ENCODE results near the gene TSPAN17. TPM values are rescaled to one million over a fixed set of nuclear protein-coding genes. Genes with fewer than 3 reads are reported as not detected.

The TSPAN17 gene
- polyA plus RNA-seq, 4 donors: 20.7 to 35.2 (median 24.2) TPM

DNA sequence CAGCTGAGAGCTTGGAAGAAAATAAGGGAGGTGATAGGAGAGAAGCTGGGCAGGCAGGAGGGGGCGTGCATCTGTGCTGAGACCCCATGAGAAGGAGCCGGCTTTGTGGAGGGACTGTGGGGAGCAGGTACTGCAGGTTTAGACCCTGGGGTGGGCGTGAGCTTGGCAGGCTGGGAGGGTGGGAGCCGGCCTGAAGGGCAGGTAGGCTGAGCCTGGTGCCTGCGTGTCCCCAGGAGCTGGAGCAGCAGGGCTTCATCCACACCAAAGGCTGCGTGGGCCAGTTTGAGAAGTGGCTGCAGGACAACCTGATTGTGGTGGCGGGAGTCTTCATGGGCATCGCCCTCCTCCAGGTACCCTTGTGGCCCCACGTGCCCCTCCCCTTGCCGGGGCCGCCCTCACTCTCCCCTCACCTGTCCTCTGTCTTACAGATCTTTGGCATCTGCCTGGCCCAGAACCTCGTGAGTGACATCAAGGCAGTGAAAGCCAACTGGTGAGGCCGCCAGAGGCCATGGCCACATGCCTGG lies 9.2 kb downstream of the TSPAN17 start:
- DNase-seq: no peak
- Histone ChIP-seq H3K27me3 (ENCODE audit: control insufficient read depth in 3 of 3, insufficient read depth in 3 of 3, low read length in 3 of 3) (no peaks in the 10 kb centered on the region), H3K36me3 (ENCODE audit: control insufficient read depth in 3 of 3, insufficient read depth in 2 of 3, low read depth in 1 of 3, low read length in 3 of 3) (peaks cover 0 to 57% (median 2%) of the 10 kb centered on the region in 3 donors), H3K4me1 (ENCODE audit: control insufficient read depth in 3 of 3, insufficient read depth in 2 of 3, low read depth in 1 of 3, low read length in 2 of 3) (peaks cover 5 to 7% (median 5%) of the 10 kb centered on the region in 3 donors), H3K27ac (ENCODE audit: low read depth in 1 of 3, low read length in 2 of 3) (no peak overlapping the region), H3K4me3 (ENCODE audit: low read depth in 1 of 3, low read length in 3 of 3) (no peak overlapping the region), H3K9me3 (ENCODE audit: control insufficient read depth in 2 of 2, insufficient read depth in 1 of 2, low read depth in 1 of 2, low read length in 1 of 2) (no peaks in the 10 kb centered on the region)
- 88 to 92% (median 90%) methylated on average over 13 of the region's 13 CpGs for WGBS, 3 donors
- FAIRE-seq: no peak

DNA sequence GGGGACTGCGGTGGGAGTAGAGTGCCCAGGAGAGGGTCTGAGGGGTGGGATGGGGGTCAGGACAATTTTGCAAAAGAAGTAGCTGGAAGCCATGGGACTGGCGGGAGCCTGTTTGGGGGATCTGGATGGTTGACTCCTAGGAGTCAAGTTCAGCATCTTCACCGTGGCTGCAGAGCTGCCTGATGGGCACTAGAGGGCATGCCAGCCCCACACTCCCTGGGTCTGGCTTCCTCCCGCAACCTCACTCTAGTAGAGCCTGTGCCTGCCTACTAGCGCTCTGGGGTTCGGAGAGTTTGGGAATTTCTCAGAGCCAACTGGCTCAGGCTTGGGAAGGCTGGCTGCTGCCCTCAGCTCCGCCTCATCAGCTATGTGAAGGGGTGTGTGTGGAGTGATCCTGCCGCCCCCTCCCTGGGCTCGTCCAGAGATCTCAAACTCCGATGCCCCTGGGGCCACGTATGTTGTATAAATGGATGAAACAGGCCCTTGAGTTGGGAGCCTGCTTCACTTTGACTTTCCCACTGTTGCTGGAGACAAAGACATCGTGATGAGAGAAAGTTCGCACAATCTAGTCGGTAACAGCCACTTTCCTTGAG lies 10.8 kb downstream of the TSPAN17 start:
- DNase-seq (peak; percentile 72 to 73), FAIRE-seq (no peak)
- 33 to 45% (median 41%) methylated on average over 14 of the region's 14 CpGs for WGBS, 3 donors
- no peak overlapping the region for H3K27ac ChIP-seq (ENCODE audit: low read depth in 1 of 3, low read length in 2 of 3)
- peaks cover 0 to 47% (median 0%) of the 10 kb centered on the region in 3 donors for H3K36me3 ChIP-seq (ENCODE audit: control insufficient read depth in 3 of 3, insufficient read depth in 2 of 3, low read depth in 1 of 3, low read length in 3 of 3)
- no peak overlapping the region for H3K4me3 ChIP-seq (ENCODE audit: low read depth in 1 of 3, low read length in 3 of 3)
- H3K9me3 ChIP-seq (ENCODE audit: control insufficient read depth in 2 of 2, insufficient read depth in 1 of 2, low read depth in 1 of 2, low read length in 1 of 2): no peaks in the 10 kb centered on the region
- peaks cover 0 to 2% (median 0%) of the 10 kb centered on the region in 3 donors for H3K27me3 ChIP-seq (ENCODE audit: control insufficient read depth in 3 of 3, insufficient read depth in 3 of 3, low read length in 3 of 3)
- peaks cover 5 to 7% (median 5%) of the 10 kb centered on the region in 3 donors for H3K4me1 ChIP-seq (ENCODE audit: control insufficient read depth in 3 of 3, insufficient read depth in 2 of 3, low read depth in 1 of 3, low read length in 2 of 3)

DNA sequence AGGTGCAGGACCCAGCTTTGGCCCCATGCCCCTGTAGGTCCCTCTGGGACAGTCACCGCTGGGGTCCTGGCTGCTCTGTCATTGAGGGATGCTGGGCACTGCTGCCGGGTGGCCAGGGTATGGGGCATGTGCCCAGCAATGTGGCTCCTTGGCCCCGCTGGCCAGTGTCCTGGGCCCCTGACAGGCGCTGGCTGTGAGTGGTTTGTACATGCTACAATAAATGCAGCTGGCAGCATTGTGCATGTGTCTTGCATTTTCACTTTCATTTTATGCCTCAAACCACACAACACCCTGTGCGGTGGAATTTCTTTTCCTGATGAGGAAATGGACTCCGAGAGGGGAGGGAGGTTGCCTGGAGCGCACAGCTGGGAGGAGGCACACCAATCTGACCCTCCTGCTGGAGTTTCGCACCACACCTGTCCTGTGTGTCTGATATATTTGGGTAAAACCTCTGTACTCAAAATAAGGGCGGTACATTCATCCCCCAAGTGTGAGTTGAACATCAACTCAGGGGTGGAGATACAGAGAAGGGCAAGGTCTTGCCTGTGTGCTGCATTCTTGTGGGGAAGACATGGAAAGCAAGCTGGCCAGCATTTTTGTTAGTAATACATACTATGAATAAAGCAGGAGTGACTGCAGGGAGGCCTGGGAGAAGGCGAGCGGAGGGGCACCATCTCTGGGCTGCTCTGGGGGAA lies 11.7 kb downstream of the TSPAN17 start:
- 16 to 33% (median 22%) methylated on average over 11 of the region's 11 CpGs for WGBS, 3 donors
- Histone ChIP-seq H3K27ac (ENCODE audit: low read depth in 1 of 3, low read length in 2 of 3) (peak overlapping the region in 2 of 3 donors; percentile 54 to 68), H3K9me3 (ENCODE audit: control insufficient read depth in 2 of 2, insufficient read depth in 1 of 2, low read depth in 1 of 2, low read length in 1 of 2) (no peaks in the 10 kb centered on the region), H3K4me1 (ENCODE audit: control insufficient read depth in 3 of 3, insufficient read depth in 2 of 3, low read depth in 1 of 3, low read length in 2 of 3) (peaks cover 5 to 7% (median 5%) of the 10 kb centered on the region in 3 donors), H3K4me3 (ENCODE audit: low read depth in 1 of 3, low read length in 3 of 3) (peak overlapping the region in 1 of 3 donors; percentile 45), H3K36me3 (ENCODE audit: control insufficient read depth in 3 of 3, insufficient read depth in 2 of 3, low read depth in 1 of 3, low read length in 3 of 3) (peaks cover 0 to 39% (median 0%) of the 10 kb centered on the region in 3 donors), H3K27me3 (ENCODE audit: control insufficient read depth in 3 of 3, insufficient read depth in 3 of 3, low read length in 3 of 3) (peaks cover 0 to 5% (median 2%) of the 10 kb centered on the region in 3 donors)
- peak; percentile 61 to 85 for DNase-seq
- FAIRE-seq: no peak

DNA sequence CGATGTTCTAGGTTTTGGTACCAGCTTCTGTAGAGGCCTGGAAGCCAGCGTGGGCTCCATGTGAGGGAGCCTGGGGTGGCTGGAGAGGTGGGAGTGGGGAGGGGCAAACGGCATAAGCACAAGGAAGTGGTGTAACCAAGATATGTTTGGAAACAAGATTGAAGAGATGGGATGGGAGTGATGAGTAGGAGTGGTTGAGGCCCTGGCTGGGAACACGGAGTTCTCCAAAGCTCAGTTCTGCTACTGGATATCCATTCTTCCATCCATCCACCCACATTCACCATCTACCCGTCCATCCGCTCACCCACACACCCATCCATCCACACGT lies 12.2 kb downstream of the TSPAN17 start:
- no peak overlapping the region for H3K4me3 ChIP-seq (ENCODE audit: low read depth in 1 of 3, low read length in 3 of 3)
- WGBS, 3 donors: 74 to 81% (median 80%) methylated on average over 7 of the region's 7 CpGs
- DNase-seq: no peak
- FAIRE-seq: no peak
- peaks cover 0 to 8% (median 7%) of the 10 kb centered on the region in 3 donors for H3K27me3 ChIP-seq (ENCODE audit: control insufficient read depth in 3 of 3, insufficient read depth in 3 of 3, low read length in 3 of 3)
- peaks cover 0 to 34% (median 0%) of the 10 kb centered on the region in 3 donors for H3K36me3 ChIP-seq (ENCODE audit: control insufficient read depth in 3 of 3, insufficient read depth in 2 of 3, low read depth in 1 of 3, low read length in 3 of 3)
- no peak overlapping the region for H3K27ac ChIP-seq (ENCODE audit: low read depth in 1 of 3, low read length in 2 of 3)
- no peaks in the 10 kb centered on the region for H3K9me3 ChIP-seq (ENCODE audit: control insufficient read depth in 2 of 2, insufficient read depth in 1 of 2, low read depth in 1 of 2, low read length in 1 of 2)
- peaks cover 5 to 7% (median 5%) of the 10 kb centered on the region in 3 donors for H3K4me1 ChIP-seq (ENCODE audit: control insufficient read depth in 3 of 3, insufficient read depth in 2 of 3, low read depth in 1 of 3, low read length in 2 of 3)

DNA sequence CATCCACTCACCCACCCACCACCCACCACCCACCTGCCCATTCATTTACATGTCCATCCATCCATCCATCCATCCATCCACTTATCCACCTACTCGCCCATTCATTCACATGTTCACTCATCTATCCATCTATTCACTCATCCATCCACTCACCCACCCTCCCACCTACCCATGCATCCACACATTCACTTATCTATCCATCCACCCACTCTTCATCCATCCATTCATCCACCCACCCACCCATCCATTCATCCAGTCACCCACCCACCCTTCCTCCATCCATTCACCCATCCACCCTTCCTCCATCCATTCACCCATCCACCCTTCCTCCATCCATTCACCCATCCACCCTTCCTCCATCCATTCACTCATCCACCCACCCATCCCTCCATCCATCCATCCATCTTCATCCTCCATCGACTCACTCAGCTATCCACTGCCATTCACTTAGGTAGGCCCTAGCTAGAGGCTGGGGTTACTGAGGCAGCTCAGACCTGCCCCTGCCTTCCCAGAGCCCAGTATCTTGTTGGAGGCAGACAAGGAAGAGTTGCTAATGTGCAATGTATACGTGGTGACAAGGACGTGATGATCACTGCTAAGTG lies 12.7 kb downstream of the TSPAN17 start:
- DNase-seq (no peak), FAIRE-seq (no peak)
- 71 to 81% (median 77%) methylated on average over 4 of the region's 4 CpGs for WGBS, 3 donors
- Histone ChIP-seq H3K27me3 (ENCODE audit: control insufficient read depth in 3 of 3, insufficient read depth in 3 of 3, low read length in 3 of 3) (peaks cover 0 to 10% (median 7%) of the 10 kb centered on the region in 3 donors), H3K27ac (ENCODE audit: low read depth in 1 of 3, low read length in 2 of 3) (no peak overlapping the region), H3K36me3 (ENCODE audit: control insufficient read depth in 3 of 3, insufficient read depth in 2 of 3, low read depth in 1 of 3, low read length in 3 of 3) (peaks cover 0 to 29% (median 0%) of the 10 kb centered on the region in 3 donors), H3K4me1 (ENCODE audit: control insufficient read depth in 3 of 3, insufficient read depth in 2 of 3, low read depth in 1 of 3, low read length in 2 of 3) (peaks cover 5 to 7% (median 5%) of the 10 kb centered on the region in 3 donors), H3K4me3 (ENCODE audit: low read depth in 1 of 3, low read length in 3 of 3) (no peak overlapping the region), H3K9me3 (ENCODE audit: control insufficient read depth in 2 of 2, insufficient read depth in 1 of 2, low read depth in 1 of 2, low read length in 1 of 2) (no peaks in the 10 kb centered on the region)

DNA sequence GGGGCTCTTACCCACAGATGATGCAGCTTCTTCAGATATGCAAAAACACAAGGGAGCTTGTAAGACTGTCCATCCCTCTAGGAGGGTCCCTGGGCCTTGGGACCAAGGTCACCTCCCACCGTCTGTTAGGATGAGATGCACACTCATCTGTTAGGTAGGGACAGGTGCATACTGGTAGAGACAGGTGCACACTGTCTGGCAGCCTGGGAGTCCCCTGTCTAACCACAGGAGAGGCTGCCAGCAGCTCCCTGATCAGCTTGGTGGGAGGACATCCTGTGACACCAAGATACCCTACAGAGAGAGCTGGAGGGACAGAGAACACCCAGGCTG lies 13.2 kb downstream of the TSPAN17 start:
- Histone ChIP-seq H3K4me3 (ENCODE audit: low read depth in 1 of 3, low read length in 3 of 3) (no peak overlapping the region), H3K27ac (ENCODE audit: low read depth in 1 of 3, low read length in 2 of 3) (no peak overlapping the region), H3K4me1 (ENCODE audit: control insufficient read depth in 3 of 3, insufficient read depth in 2 of 3, low read depth in 1 of 3, low read length in 2 of 3) (peaks cover 5 to 7% (median 5%) of the 10 kb centered on the region in 3 donors), H3K36me3 (ENCODE audit: control insufficient read depth in 3 of 3, insufficient read depth in 2 of 3, low read depth in 1 of 3, low read length in 3 of 3) (peaks cover 0 to 24% (median 0%) of the 10 kb centered on the region in 3 donors), H3K9me3 (ENCODE audit: control insufficient read depth in 2 of 2, insufficient read depth in 1 of 2, low read depth in 1 of 2, low read length in 1 of 2) (no peaks in the 10 kb centered on the region), H3K27me3 (ENCODE audit: control insufficient read depth in 3 of 3, insufficient read depth in 3 of 3, low read length in 3 of 3) (peaks cover 0 to 14% (median 11%) of the 10 kb centered on the region in 3 donors)
- DNase-seq: no peak
- no peak for FAIRE-seq
- 0 to 19% (median 10%) methylated on average over 1 of the region's 1 CpG for WGBS, 3 donors

DNA sequence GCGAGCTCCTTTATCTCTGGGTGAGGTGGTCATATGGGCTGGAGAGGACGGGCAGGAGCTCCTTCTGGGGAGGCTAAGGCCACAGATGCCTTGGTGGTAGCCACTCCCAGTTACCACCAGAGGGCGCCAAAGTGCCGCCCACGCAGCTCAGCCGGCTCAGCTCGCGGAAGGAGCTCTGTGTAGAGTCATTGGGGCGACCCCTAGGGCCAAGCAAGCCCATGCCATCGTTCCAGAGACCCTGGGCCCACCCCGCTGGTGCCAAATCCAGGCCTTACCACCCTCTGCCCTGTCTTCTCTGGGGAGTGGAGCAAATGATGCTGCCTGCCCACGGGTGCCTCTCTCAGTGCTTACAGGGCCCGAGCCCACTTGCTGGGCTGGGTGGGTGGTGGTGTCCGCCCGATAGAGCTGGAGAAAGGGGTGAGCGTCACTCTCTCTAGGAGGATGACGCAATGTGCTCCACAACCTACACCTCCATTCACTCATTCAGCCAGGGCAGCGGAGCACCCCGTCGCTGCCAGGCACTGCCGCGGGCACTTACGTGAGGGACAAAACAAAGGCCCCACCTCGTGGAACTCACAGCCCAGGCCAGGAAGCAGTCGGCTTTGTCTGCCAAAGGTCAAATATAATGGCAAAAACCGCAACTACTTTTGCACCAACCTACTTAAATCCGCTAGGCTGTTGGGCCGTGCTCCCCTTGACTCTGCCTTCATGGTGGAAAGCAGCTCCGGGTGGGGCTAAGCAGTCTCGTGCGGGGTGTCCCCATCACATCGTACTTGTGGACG lies 13.8 kb downstream of the TSPAN17 start:
- peaks cover 0 to 14% (median 14%) of the 10 kb centered on the region in 3 donors for H3K27me3 ChIP-seq (ENCODE audit: control insufficient read depth in 3 of 3, insufficient read depth in 3 of 3, low read length in 3 of 3)
- 49 to 53% (median 50%) methylated on average over 32 to 33 of the region's 33 CpGs for WGBS, 3 donors
- no peaks in the 10 kb centered on the region for H3K9me3 ChIP-seq (ENCODE audit: control insufficient read depth in 2 of 2, insufficient read depth in 1 of 2, low read depth in 1 of 2, low read length in 1 of 2)
- peaks cover 0 to 19% (median 0%) of the 10 kb centered on the region in 3 donors for H3K36me3 ChIP-seq (ENCODE audit: control insufficient read depth in 3 of 3, insufficient read depth in 2 of 3, low read depth in 1 of 3, low read length in 3 of 3)
- H3K4me3 ChIP-seq (ENCODE audit: low read depth in 1 of 3, low read length in 3 of 3): no peak overlapping the region
- H3K27ac ChIP-seq (ENCODE audit: low read depth in 1 of 3, low read length in 2 of 3): no peak overlapping the region
- no peak for FAIRE-seq
- H3K4me1 ChIP-seq (ENCODE audit: control insufficient read depth in 3 of 3, insufficient read depth in 2 of 3, low read depth in 1 of 3, low read length in 2 of 3): peaks cover 5 to 7% (median 5%) of the 10 kb centered on the region in 3 donors
- peak; percentile 67 to 83 for DNase-seq

DNA sequence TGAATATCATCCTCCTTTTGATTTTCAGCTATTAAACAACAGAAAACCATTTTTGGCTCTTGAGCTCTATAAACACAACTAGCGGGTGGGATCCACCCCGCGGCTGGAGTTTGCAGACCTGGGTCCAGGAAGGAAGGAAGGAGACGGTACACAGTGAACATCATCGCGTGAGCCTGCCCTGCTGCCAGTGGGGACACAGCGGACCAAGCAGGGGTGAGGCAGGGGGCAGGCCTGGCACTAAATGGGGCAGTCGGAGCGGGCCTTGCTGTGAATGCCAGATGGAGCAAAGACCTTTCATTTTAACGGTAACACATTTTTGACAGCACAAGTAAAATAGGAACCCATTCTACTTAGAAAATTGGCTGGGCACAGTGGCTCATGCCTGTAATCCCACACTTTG lies 14.4 kb downstream of the TSPAN17 start:
- Histone ChIP-seq H3K27me3 (ENCODE audit: control insufficient read depth in 3 of 3, insufficient read depth in 3 of 3, low read length in 3 of 3) (peaks cover 0 to 14% (median 14%) of the 10 kb centered on the region in 3 donors), H3K27ac (ENCODE audit: low read depth in 1 of 3, low read length in 2 of 3) (no peak overlapping the region), H3K4me1 (ENCODE audit: control insufficient read depth in 3 of 3, insufficient read depth in 2 of 3, low read depth in 1 of 3, low read length in 2 of 3) (peaks cover 5 to 7% (median 5%) of the 10 kb centered on the region in 3 donors), H3K9me3 (ENCODE audit: control insufficient read depth in 2 of 2, insufficient read depth in 1 of 2, low read depth in 1 of 2, low read length in 1 of 2) (no peaks in the 10 kb centered on the region), H3K36me3 (ENCODE audit: control insufficient read depth in 3 of 3, insufficient read depth in 2 of 3, low read depth in 1 of 3, low read length in 3 of 3) (peaks cover 0 to 13% (median 0%) of the 10 kb centered on the region in 3 donors), H3K4me3 (ENCODE audit: low read depth in 1 of 3, low read length in 3 of 3) (no peak overlapping the region)
- DNase-seq (no peak), FAIRE-seq (no peak)
- WGBS, 3 donors: 80 to 86% (median 82%) methylated on average over 10 of the region's 10 CpGs

All from small intestine (tissue), 7 donors.